GF-D8 (cell line): ENCODE results near the gene TMEM270.

Source experiments
- DNase-seq: peaks from one replicate; lab custom pipeline; 2025; lab: John Stamatoyannopoulos, UW

Gene TMEM270

DNA sequence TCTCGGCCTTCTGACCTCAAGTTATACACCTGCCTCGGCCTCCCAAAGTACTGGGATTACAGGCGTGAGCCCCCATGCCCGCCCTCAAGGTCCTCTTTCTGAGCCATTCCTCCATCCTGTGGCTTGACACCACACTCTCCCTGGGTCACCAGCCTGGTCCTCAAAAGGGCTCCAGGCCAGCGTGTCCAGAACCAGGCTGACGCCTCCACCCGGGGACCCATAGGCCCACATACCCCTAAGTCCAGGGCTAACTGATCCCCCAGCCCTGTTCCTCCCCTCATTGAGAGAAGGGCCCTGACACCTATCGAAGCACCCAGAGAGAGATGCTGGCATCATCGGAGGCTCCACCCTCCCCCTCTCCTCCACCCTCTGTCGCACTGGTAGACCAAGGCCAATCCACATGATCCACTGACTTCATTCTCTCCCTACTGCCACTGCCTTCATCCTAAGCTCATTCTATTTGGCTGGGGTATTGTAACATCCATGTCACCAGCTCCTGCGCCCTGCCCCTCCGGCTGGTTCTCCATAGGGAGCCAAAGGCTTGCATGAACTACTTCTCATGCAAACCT, 46.7 kb downstream of the TMEM270 start:
- DNase-seq, result no peak

GRCh38 chr7:73908123-73908611, 47.2 kb downstream of the TMEM270 start:
- no peak for DNase-seq

DNA sequence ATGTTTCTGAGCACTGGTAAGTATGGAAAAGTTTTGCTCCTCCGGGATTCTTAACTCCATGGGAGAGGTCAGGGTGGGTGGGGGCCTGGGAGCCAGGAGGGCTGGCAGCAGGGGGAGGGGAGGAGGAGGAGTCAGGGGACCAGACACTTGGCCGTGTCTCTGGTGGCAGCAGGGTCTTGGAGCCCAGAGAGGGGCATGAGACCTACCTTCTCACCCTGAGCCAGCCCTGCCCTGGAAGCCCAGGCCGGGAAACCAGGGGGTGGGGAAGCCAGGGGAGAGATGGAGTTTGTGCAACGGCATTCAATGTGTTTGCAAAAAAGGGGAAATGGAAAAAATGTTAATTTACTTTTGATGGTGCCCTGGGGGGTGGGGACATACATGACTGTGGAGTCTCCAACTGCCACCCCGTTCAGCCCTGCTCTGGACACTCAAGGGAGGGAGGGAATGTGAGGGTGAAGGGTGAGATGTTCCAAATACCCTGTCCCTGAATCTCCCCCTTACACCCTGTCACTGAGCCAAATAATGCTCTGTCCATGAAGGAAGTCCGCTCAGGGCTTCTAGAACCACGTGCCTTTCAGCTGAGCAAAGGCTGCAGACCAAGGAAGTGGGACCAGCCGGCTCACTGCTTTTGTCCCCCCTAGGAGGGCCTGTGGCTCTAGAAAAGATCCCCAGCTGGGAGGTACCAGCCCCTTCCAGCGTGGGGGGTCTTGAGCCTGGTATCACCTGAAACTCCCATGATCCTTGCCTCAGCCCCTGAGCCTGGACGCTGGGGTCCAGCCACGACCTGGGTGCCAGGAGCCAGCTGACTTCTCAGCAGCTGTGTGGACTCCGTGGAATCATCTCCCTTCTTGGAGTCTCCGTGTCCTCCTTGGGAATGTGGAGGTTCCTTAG, 48.3 kb downstream of the TMEM270 start:
- peak; percentile 60 for DNase-seq

DNA sequence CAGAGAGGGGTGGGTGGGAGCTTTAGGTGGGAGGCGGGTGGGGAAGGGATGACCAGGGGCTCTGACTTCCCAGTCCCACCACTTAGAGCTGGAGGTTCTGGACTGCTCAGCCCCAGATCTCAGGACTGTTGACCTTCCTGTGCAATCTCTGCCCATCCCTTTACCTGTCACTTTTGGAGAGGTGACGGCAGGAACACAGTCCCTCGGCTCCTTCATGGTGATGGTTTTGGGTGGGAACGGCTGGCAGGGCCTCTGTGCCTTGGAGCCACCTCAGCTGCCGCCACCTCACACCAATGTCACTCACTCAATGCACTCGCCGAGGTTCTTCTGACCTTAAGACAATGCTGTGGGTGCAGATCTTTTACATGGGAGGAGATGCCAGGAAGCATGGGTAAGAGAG, 49.0 kb downstream of the TMEM270 start:
- no peak for DNase-seq

- DNase-seq, result no peak
These were observed 51.3 kb downstream of the TMEM270 start for GRCh38 chr7:73912223-73912622.
